WTC11 (cell line): ENCODE data around the gene NFATC3. TPM values are rescaled to one million over a fixed set of nuclear protein-coding genes. Genes with fewer than 3 reads are reported as not detected.

Source experiments
- CBFB ChIP-seq: sonication (generic); formaldehyde crosslinking; IDR thresholded peaks from 2 replicates; pipeline ENCODE4 v1.8.1; 2022; ENCODE audit warnings: mild to moderate bottlenecking, low read depth, missing genetic modification reagents
- ETV6 ChIP-seq: sonication (generic); formaldehyde crosslinking; IDR thresholded peaks from 2 replicates; pipeline ENCODE4 v1.8.1; 2022; ENCODE audit warnings: mild to moderate bottlenecking, missing genetic modification reagents
- FOXK1 ChIP-seq: sonication (generic); formaldehyde crosslinking; IDR thresholded peaks from 2 replicates; pipeline ENCODE4 v1.8.0; 2022; ENCODE audit warnings: mild to moderate bottlenecking, moderate library complexity, missing genetic modification reagents
- GABPB1 ChIP-seq: sonication (generic); formaldehyde crosslinking; IDR thresholded peaks from 2 replicates; pipeline ENCODE4 v1.8.1; 2023; ENCODE audit warnings: mild to moderate bottlenecking, missing genetic modification reagents
- JAZF1 ChIP-seq: fragments of 250-450 bp; sonication (Bioruptor Pico); IDR thresholded peaks from 2 replicates; pipeline ENCODE4 v1.9.0; 2021; ENCODE audit warnings: moderate library complexity, mild to moderate bottlenecking, inconsistent platforms
- NFYB ChIP-seq: sonication (generic); formaldehyde crosslinking; conservative IDR thresholded peaks from 2 replicates; pipeline ENCODE4 v1.8.0; 2022; ENCODE audit warnings: low read depth, missing genetic modification reagents
- NR1H2 ChIP-seq: sonication (generic); formaldehyde crosslinking; IDR thresholded peaks from 2 replicates; pipeline ENCODE4 v1.9.0; 2021; ENCODE audit warnings: mild to moderate bottlenecking, moderate library complexity, missing genetic modification reagents
- NR3C1 ChIP-seq: sonication (generic); formaldehyde crosslinking; conservative IDR thresholded peaks from 2 replicates; pipeline ENCODE4 v1.8.1; 2023; ENCODE audit warnings: low read depth, mild to moderate bottlenecking, missing genetic modification reagents
- RORB ChIP-seq: fragments of 250-450 bp; sonication (Bioruptor Pico); IDR thresholded peaks from 2 replicates; pipeline ENCODE4 v1.9.0; 2021; ENCODE audit warnings: mild to moderate bottlenecking
- SMAD3 ChIP-seq: sonication (generic); formaldehyde crosslinking; IDR thresholded peaks from 2 replicates; pipeline ENCODE4 v1.8.0; 2022; ENCODE audit warnings: missing genetic modification reagents, mild to moderate bottlenecking, borderline replicate concordance
- SMAD4 ChIP-seq: sonication (generic); formaldehyde crosslinking; IDR thresholded peaks from 2 replicates; pipeline ENCODE4 v1.8.0; 2022; ENCODE audit warnings: mild to moderate bottlenecking, missing genetic modification reagents
- SP1 ChIP-seq: sonication (generic); formaldehyde crosslinking; conservative IDR thresholded peaks from 2 replicates; pipeline ENCODE4 v1.8.1; 2022; ENCODE audit warnings: missing genetic modification reagents
- TCF7 ChIP-seq: sonication (generic); formaldehyde crosslinking; IDR thresholded peaks from 2 replicates; pipeline ENCODE4 v1.8.0; 2022; ENCODE audit warnings: mild to moderate bottlenecking, low read depth, missing genetic modification reagents, moderate library complexity
- ZBTB21 ChIP-seq: sonication (generic); formaldehyde crosslinking; IDR thresholded peaks from 2 replicates; pipeline ENCODE4 v1.8.1; 2023; ENCODE audit warnings: mild to moderate bottlenecking, missing genetic modification reagents, borderline replicate concordance
- ZNF396 ChIP-seq: fragments of 250-450 bp; sonication (Bioruptor Pico); IDR thresholded peaks from 2 replicates; pipeline ENCODE4 v1.8.0; 2021; ENCODE audit warnings: mild to moderate bottlenecking, moderate library complexity, borderline replicate concordance
- ZNF416 ChIP-seq: fragments of 250-450 bp; sonication (Bioruptor Pico); IDR thresholded peaks from 2 replicates; pipeline ENCODE4 v1.9.0; 2021; ENCODE audit warnings: mild to moderate bottlenecking, inconsistent platforms
- total RNA-seq: library from RNA; stranded (reverse); gene quantifications from 3 replicates; pipeline ENCODE4 v1.2.3, GENCODE V29; 2021
- TF ChIP-seq, protein P1 (sequence below): sonication (generic); formaldehyde crosslinking; IDR thresholded peaks from 2 replicates; pipeline ENCODE4 v1.8.0; 2022; ENCODE audit warnings: missing genetic modification reagents
- TF ChIP-seq, protein P2 (sequence below): sonication (generic); formaldehyde crosslinking; IDR thresholded peaks from 2 replicates; pipeline ENCODE4 v1.8.1; 2023; ENCODE audit warnings: mild to moderate bottlenecking, missing genetic modification reagents, borderline replicate concordance
- TF ChIP-seq, protein P3 (sequence below): sonication (generic); formaldehyde crosslinking; IDR thresholded peaks from 2 replicates; pipeline ENCODE4 v1.8.0; 2023; ENCODE audit warnings: missing genetic modification reagents
- TF ChIP-seq, protein P4 (sequence below): sonication (generic); formaldehyde crosslinking; IDR thresholded peaks from 2 replicates; pipeline ENCODE4 v1.8.0; 2022; ENCODE audit warnings: mild to moderate bottlenecking, missing genetic modification reagents
- TF ChIP-seq, protein P5 (sequence below): sonication (generic); formaldehyde crosslinking; IDR thresholded peaks from 2 replicates; pipeline ENCODE4 v1.8.0; 2022; ENCODE audit warnings: mild to moderate bottlenecking, missing genetic modification reagents
- TF ChIP-seq, protein P6 (sequence below): fragments of 250-450 bp; sonication (Bioruptor Pico); conservative IDR thresholded peaks from 2 replicates; pipeline ENCODE4 v1.9.0; 2021; ENCODE audit warnings: mild to moderate bottlenecking
- TF ChIP-seq, protein P7 (sequence below): fragments of 250-450 bp; sonication (Bioruptor Pico); IDR thresholded peaks from 2 replicates; pipeline ENCODE4 v2.1.2; 2022; ENCODE audit warnings: mild to moderate bottlenecking, moderate library complexity
- TF ChIP-seq, protein P8 (sequence below): sonication (generic); formaldehyde crosslinking; IDR thresholded peaks from 2 replicates; pipeline ENCODE4 v1.8.1; 2023; ENCODE audit warnings: mild to moderate bottlenecking, missing genetic modification reagents, moderate library complexity

Gene NFATC3
- total RNA-seq, 1 experiment from 2014 or later = 34.6 TPM

DNA sequence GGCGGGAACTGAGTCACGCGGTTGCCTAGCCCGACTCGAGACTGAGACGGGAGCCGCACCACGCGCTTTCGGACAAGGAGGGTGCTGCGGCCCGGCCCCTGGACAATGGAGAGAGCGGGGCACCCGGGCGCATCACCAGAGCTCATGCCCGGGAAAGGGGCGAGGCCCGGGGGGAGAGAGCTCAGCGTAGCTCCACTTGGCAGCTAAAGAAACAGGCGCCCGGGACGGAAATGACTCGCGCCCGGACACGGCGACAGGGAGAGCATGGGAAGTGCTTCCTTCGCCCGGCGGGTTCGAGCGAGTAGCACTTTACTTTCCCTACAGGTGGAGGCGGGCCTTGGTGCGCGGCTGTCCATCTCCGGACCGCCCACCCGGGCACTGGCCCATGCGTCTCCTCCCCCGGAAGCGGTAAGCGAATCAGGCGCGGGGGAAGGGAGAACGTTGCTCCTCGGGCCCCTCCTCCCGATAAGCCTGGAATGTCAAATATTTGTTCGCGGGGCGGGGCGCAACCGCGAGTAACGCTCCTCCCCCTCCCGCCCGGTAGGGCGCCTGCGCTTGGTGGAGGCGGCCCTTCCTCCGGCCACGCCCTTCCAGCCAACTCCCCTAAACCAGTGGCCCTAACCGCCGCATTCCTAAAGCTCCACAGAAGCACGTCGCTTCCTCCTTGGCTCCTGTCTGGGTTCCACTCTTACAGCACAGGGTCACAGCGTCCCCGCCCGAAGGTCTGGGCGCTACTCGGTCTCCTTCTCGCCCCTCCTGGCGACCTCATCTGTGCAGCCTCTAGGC is 152.3 kb downstream of the NFATC3 start (continued):
- TF ChIP-seq ZNF396 (CRISPR knock-in tag) = no peak
- TF ChIP-seq, protein P1, sequence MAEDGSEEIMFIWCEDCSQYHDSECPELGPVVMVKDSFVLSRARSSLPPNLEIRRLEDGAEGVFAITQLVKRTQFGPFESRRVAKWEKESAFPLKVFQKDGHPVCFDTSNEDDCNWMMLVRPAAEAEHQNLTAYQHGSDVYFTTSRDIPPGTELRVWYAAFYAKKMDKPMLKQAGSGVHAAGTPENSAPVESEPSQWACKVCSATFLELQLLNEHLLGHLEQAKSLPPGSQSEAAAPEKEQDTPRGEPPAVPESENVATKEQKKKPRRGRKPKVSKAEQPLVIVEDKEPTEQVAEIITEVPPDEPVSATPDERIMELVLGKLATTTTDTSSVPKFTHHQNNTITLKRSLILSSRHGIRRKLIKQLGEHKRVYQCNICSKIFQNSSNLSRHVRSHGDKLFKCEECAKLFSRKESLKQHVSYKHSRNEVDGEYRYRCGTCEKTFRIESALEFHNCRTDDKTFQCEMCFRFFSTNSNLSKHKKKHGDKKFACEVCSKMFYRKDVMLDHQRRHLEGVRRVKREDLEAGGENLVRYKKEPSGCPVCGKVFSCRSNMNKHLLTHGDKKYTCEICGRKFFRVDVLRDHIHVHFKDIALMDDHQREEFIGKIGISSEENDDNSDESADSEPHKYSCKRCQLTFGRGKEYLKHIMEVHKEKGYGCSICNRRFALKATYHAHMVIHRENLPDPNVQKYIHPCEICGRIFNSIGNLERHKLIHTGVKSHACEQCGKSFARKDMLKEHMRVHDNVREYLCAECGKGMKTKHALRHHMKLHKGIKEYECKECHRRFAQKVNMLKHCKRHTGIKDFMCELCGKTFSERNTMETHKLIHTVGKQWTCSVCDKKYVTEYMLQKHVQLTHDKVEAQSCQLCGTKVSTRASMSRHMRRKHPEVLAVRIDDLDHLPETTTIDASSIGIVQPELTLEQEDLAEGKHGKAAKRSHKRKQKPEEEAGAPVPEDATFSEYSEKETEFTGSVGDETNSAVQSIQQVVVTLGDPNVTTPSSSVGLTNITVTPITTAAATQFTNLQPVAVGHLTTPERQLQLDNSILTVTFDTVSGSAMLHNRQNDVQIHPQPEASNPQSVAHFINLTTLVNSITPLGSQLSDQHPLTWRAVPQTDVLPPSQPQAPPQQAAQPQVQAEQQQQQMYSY = no peak
- TF ChIP-seq SMAD4 (CRISPR knock-in tag) = no peak
- peak; percentile 41 for TF ChIP-seq GABPB1
- TF ChIP-seq FOXK1 (CRISPR knock-in tag) = 0 out of 2 replicates have a peak, but pooled peaks have one; percentile 74
- TF ChIP-seq NR1H2 (CRISPR knock-in tag) = no peak
- TF ChIP-seq, protein P2, sequence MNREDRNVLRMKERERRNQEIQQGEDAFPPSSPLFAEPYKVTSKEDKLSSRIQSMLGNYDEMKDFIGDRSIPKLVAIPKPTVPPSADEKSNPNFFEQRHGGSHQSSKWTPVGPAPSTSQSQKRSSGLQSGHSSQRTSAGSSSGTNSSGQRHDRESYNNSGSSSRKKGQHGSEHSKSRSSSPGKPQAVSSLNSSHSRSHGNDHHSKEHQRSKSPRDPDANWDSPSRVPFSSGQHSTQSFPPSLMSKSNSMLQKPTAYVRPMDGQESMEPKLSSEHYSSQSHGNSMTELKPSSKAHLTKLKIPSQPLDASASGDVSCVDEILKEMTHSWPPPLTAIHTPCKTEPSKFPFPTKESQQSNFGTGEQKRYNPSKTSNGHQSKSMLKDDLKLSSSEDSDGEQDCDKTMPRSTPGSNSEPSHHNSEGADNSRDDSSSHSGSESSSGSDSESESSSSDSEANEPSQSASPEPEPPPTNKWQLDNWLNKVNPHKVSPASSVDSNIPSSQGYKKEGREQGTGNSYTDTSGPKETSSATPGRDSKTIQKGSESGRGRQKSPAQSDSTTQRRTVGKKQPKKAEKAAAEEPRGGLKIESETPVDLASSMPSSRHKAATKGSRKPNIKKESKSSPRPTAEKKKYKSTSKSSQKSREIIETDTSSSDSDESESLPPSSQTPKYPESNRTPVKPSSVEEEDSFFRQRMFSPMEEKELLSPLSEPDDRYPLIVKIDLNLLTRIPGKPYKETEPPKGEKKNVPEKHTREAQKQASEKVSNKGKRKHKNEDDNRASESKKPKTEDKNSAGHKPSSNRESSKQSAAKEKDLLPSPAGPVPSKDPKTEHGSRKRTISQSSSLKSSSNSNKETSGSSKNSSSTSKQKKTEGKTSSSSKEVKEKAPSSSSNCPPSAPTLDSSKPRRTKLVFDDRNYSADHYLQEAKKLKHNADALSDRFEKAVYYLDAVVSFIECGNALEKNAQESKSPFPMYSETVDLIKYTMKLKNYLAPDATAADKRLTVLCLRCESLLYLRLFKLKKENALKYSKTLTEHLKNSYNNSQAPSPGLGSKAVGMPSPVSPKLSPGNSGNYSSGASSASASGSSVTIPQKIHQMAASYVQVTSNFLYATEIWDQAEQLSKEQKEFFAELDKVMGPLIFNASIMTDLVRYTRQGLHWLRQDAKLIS = no peak; the same call in 1 of the 2 replicates
- TF ChIP-seq TCF7 (CRISPR knock-in tag) = no peak
- peak; percentile 54; the same call in 1 of the 2 replicates for TF ChIP-seq ZNF416 (CRISPR knock-in tag)
- TF ChIP-seq, protein P3, sequence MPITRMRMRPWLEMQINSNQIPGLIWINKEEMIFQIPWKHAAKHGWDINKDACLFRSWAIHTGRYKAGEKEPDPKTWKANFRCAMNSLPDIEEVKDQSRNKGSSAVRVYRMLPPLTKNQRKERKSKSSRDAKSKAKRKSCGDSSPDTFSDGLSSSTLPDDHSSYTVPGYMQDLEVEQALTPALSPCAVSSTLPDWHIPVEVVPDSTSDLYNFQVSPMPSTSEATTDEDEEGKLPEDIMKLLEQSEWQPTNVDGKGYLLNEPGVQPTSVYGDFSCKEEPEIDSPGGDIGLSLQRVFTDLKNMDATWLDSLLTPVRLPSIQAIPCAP = no peak
- TF ChIP-seq, protein P4, sequence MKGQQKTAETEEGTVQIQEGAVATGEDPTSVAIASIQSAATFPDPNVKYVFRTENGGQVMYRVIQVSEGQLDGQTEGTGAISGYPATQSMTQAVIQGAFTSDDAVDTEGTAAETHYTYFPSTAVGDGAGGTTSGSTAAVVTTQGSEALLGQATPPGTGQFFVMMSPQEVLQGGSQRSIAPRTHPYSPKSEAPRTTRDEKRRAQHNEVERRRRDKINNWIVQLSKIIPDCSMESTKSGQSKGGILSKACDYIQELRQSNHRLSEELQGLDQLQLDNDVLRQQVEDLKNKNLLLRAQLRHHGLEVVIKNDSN = no peak
- TF ChIP-seq, protein P5, sequence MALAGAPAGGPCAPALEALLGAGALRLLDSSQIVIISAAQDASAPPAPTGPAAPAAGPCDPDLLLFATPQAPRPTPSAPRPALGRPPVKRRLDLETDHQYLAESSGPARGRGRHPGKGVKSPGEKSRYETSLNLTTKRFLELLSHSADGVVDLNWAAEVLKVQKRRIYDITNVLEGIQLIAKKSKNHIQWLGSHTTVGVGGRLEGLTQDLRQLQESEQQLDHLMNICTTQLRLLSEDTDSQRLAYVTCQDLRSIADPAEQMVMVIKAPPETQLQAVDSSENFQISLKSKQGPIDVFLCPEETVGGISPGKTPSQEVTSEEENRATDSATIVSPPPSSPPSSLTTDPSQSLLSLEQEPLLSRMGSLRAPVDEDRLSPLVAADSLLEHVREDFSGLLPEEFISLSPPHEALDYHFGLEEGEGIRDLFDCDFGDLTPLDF = no peak
- TF ChIP-seq, protein P6, sequence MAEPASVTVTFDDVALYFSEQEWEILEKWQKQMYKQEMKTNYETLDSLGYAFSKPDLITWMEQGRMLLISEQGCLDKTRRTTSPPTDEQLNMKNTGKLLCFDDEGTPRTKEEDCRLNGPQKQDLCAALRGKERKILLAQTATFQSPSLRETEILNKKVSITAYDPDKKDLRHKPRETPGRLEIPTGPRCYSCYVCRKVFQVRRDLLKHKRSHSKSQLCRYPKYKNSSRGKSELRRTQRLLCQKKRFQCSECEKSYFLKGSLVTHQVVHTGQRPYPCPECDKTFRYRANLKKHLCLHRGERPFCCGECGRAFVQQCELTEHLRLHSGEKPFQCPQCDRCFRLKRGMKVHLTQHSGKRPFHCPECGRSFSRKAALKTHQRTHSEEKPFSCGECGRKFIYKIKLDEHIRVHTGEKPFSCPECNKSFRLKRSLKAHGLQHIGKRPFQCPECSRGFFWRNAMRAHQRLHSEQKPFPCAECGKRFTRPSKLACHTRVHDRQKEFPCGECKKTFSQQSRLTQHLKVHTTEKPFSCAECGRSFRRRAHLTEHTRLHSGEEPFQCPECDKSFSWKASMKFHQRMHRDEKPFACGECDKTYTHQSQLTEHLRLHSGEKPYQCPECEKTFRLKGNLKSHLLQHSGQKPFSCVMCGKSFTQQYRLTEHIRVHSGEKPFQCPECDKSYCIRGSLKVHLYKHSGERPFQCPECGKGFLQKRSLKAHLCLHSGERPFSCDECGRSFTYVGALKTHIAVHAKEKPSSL (CRISPR knock-in tag) = no peak
- no peak for TF ChIP-seq RORB (CRISPR knock-in tag)
- peak; percentile 78; the same call in 1 of the 2 replicates for TF ChIP-seq ETV6 (CRISPR knock-in tag)
- peak; percentile 73; the same call in 1 of the 2 replicates for TF ChIP-seq ZBTB21
- TF ChIP-seq CBFB = 0 out of 2 replicates have a peak, but pooled peaks have one; percentile 81
- TF ChIP-seq SP1 (CRISPR knock-in tag) = peak; percentile 87
- TF ChIP-seq, protein P7, sequence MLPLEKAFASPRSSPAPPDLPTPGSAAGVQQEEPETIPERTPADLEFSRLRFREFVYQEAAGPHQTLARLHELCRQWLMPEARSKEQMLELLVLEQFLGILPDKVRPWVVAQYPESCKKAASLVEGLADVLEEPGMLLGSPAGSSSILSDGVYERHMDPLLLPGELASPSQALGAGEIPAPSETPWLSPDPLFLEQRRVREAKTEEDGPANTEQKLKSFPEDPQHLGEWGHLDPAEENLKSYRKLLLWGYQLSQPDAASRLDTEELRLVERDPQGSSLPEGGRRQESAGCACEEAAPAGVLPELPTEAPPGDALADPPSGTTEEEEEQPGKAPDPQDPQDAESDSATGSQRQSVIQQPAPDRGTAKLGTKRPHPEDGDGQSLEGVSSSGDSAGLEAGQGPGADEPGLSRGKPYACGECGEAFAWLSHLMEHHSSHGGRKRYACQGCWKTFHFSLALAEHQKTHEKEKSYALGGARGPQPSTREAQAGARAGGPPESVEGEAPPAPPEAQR (CRISPR knock-in tag) = no peak
- no peak for TF ChIP-seq JAZF1 (CRISPR knock-in tag)
- no peak; the same call in 1 of the 2 replicates for TF ChIP-seq NR3C1 (CRISPR knock-in tag)
- TF ChIP-seq, protein P8, sequence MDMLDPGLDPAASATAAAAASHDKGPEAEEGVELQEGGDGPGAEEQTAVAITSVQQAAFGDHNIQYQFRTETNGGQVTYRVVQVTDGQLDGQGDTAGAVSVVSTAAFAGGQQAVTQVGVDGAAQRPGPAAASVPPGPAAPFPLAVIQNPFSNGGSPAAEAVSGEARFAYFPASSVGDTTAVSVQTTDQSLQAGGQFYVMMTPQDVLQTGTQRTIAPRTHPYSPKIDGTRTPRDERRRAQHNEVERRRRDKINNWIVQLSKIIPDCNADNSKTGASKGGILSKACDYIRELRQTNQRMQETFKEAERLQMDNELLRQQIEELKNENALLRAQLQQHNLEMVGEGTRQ = 0 out of 2 replicates have a peak, but pooled peaks have one; percentile 4
- TF ChIP-seq NFYB (CRISPR knock-in tag) = peak; percentile 54; the same call in 1 of the 2 replicates
- no peak for TF ChIP-seq SMAD3 (CRISPR knock-in tag)
